HepG2 (cell line): ENCODE measurements around the gene RPRML. TPM values are rescaled to one million over a fixed set of nuclear protein-coding genes. Genes with fewer than 3 reads are reported as not detected.

Experiments used
- ATAC-seq: fragments of 200-7000 bp; cut with Tn5 transposase; 3 replicates; pipeline ENCODE4 v1.9.1; 2020; ENCODE audit warnings: mild to moderate bottlenecking, moderate library complexity
- BruUV-seq: library from RNA; stranded (reverse); fragments of 400-500 nt; replicated peaks from 2 replicates; lab custom pipeline; 2021; lab: Mats Ljungman, UMichigan
- CTCF ChIA-PET: fragments of 300-600 bp; formaldehyde crosslinking; extraction: SDS; loops from one replicate; lab custom pipeline; 2021; ENCODE audit warnings: low total read pairs, inconsistent platforms, low intra/inter-chr PET ratio; lab: Yijun Ruan, JAX
- POLR2A ChIA-PET: fragments of 350-600 bp; sonication (Branson Sonifier 250); formaldehyde crosslinking; loops from one replicate; lab custom pipeline; 2020; ENCODE audit warnings: antibody characterized with exemption, inconsistent platforms; lab: Yijun Ruan, JAX
- DNase-seq: peaks from one replicate; pipeline ENCODE4 v3.0.0-alpha.2; 2015; ENCODE audit warnings: low spot score
- FAIRE-seq: peaks from 3 replicates; lab custom pipeline; 2011; peaks lifted over from hg19 to GRCh38; lab: Jason Lieb, UNC
- H2AFZ ChIP-seq: one replicate; pipeline ENCODE4 v1.6.1; 2011; ENCODE audit warnings: low read length, inconsistent platforms
- H3K27ac ChIP-seq: fragments of 300-600 bp; 3 replicates; pipeline ENCODE4 v1.8.0; 2011; ENCODE audit warnings: mixed run types, mild to moderate bottlenecking, mixed read lengths, low read length, inconsistent platforms; ENCODE audit not compliant: insufficient read depth; ENCODE audit errors: extremely low read length
- H3K27me3 ChIP-seq, 2 experiments: fragments of 200-600 bp in 1 of 2; 2 replicates in 1 of 2; 3 replicates in 1 of 2; pipeline versions ENCODE4 v1.6.0 to v1.8.0; 2011; ENCODE audit warnings: low read length in 2 of 2, mild to moderate bottlenecking in 2 of 2, moderate library complexity in 2 of 2, inconsistent platforms in 1 of 2; ENCODE audit not compliant: insufficient read depth in 2 of 2, control insufficient read depth in 1 of 2
- H3K36me3 ChIP-seq, 2 experiments: fragments of 200-600 bp in 1 of 2; replicated peaks in 1 of 2; 2 replicates in 1 of 2; 3 replicates in 1 of 2; pipeline versions ENCODE4 v1.5.1 to v1.8.0; 2011; ENCODE audit warnings: low read length in 2 of 2, inconsistent platforms in 1 of 2; ENCODE audit not compliant: insufficient read depth in 2 of 2, control insufficient read depth in 1 of 2
- H3K4me1 ChIP-seq: 2 replicates; pipeline ENCODE4 v1.5.1; 2012; ENCODE audit warnings: low read length, inconsistent platforms; ENCODE audit not compliant: insufficient read depth
- H3K4me2 ChIP-seq: 2 replicates; pipeline ENCODE4 v1.6.0; 2011; ENCODE audit warnings: low read depth, low read length, inconsistent platforms
- H3K4me3 ChIP-seq, 3 experiments: fragments of 200-600 bp in 1 of 3; sonication (generic), shearing (Covaris generic) in 1 of 3; replicated peaks in 1 of 3; 2 replicates each; pipeline ENCODE4 v1.5.1; 2011 to 2016; ENCODE audit warnings: low read length in 3 of 3, inconsistent platforms in 2 of 3, low read depth in 2 of 3, mild to moderate bottlenecking in 2 of 3, control low read depth in 1 of 3, mixed read lengths in 1 of 3; ENCODE audit not compliant: insufficient read depth in 1 of 3
- H3K79me2 ChIP-seq: one replicate; pipeline ENCODE4 v1.6.1; 2011; ENCODE audit warnings: low read length, inconsistent platforms; ENCODE audit not compliant: insufficient read depth
- H3K9ac ChIP-seq: 2 replicates; pipeline ENCODE4 v1.6.0; 2011; ENCODE audit warnings: mild to moderate bottlenecking, low read depth, low read length, inconsistent platforms; ENCODE audit not compliant: insufficient read depth
- H3K9me3 ChIP-seq: 2 replicates; pipeline ENCODE4 v1.5.1; 2012; ENCODE audit warnings: mild to moderate bottlenecking, low read length
- H4K20me1 ChIP-seq: 2 replicates; pipeline ENCODE4 v1.6.0; 2011; ENCODE audit warnings: inconsistent platforms, mild to moderate bottlenecking, low read length, moderate library complexity; ENCODE audit not compliant: insufficient read depth
- ARNTL ChIP-seq: sonication (generic); formaldehyde crosslinking; IDR thresholded peaks from 2 replicates; pipeline ENCODE4 v1.4.0; 2020; ENCODE audit warnings: mild to moderate bottlenecking, missing genetic modification reagents
- EP300 ChIP-seq, 3 experiments: sonication (generic) in 1 of 3; formaldehyde crosslinking in 1 of 3; IDR thresholded peaks; 2 replicates each; pipeline versions ENCODE4 v1.5.1 to v1.6.1; 2011 to 2020; ENCODE audit warnings: low read depth in 2 of 3, low read length in 2 of 3, borderline replicate concordance in 1 of 3, improper control_type of control experiment in 1 of 3, mild to moderate bottlenecking in 1 of 3, missing genetic modification reagents in 1 of 3, moderate library complexity in 1 of 3
- KIAA2018 ChIP-seq: sonication (generic); formaldehyde crosslinking; IDR thresholded peaks from 2 replicates; pipeline ENCODE4 v1.5.0; 2020; ENCODE audit warnings: mild to moderate bottlenecking, missing genetic modification reagents, borderline replicate concordance
- MAFG ChIP-seq: sonication (generic); formaldehyde crosslinking; IDR thresholded peaks from 2 replicates; pipeline ENCODE4 v1.5.1; 2020; ENCODE audit warnings: mild to moderate bottlenecking, missing genetic modification reagents
- NFE2L2 ChIP-seq: fragments of 150-350 bp; IDR thresholded peaks from 2 replicates; pipeline ENCODE4 v1.6.1; 2014; ENCODE audit warnings: low read length
- PAWR ChIP-seq: sonication (generic); formaldehyde crosslinking; IDR thresholded peaks from 2 replicates; pipeline ENCODE4 v1.4.0; 2020; ENCODE audit warnings: missing genetic modification reagents, mild to moderate bottlenecking, borderline replicate concordance
- PRPF4 ChIP-seq: fragments of 200-400 bp; formaldehyde crosslinking; IDR thresholded peaks from 2 replicates; pipeline ENCODE4 v1.6.1; 2016; ENCODE audit warnings: low read length, low read depth; ENCODE audit not compliant: poor library complexity, severe bottlenecking
- RAD21 ChIP-seq: fragments of 450-650 bp; formaldehyde crosslinking; IDR thresholded peaks from 2 replicates; pipeline ENCODE4 v1.5.0; 2020; ENCODE audit warnings: mild to moderate bottlenecking
- SIN3B ChIP-seq: fragments of 150-350 bp; IDR thresholded peaks from 2 replicates; pipeline ENCODE4 v1.6.1; 2014; ENCODE audit warnings: low read length
- SP2 ChIP-seq: sonication (generic); formaldehyde crosslinking; IDR thresholded peaks from 2 replicates; pipeline ENCODE4 v1.5.1; 2020; ENCODE audit warnings: mild to moderate bottlenecking, missing genetic modification reagents
- ZFP62 ChIP-seq: sonication (generic); formaldehyde crosslinking; IDR thresholded peaks from 2 replicates; pipeline ENCODE4 v1.4.0; 2020; ENCODE audit warnings: missing genetic modification reagents
- ZNF207 ChIP-seq: fragments of 450-650 bp; IDR thresholded peaks from 2 replicates; pipeline ENCODE4 v1.6.1; 2016; ENCODE audit warnings: antibody characterized with exemption, borderline replicate concordance
- ZNF781 ChIP-seq: sonication (generic); formaldehyde crosslinking; IDR thresholded peaks from 2 replicates; pipeline ENCODE4 v1.5.1; 2020; ENCODE audit warnings: borderline replicate concordance, mild to moderate bottlenecking, missing genetic modification reagents; ENCODE audit errors: not compliant biosample characterization
- ZNF850 ChIP-seq: sonication (generic); formaldehyde crosslinking; conservative IDR thresholded peaks from 2 replicates; pipeline ENCODE4 v1.9.0; 2021; ENCODE audit warnings: mild to moderate bottlenecking, missing genetic modification reagents
- WGBS: methylation state at CpG from one replicate; pipeline ENCODE4 v1.1.6; 2017; ENCODE audit warnings: low lambda C conversion rate; 5-methylcytosine and 5-hydroxymethylcytosine counted together
- in situ Hi-C: cut with HindIII; loops from 2 replicates; pipeline ENCODE4 v1.10.0; 2017; ENCODE audit warnings: low pct_unique_long_range_greater_than_20kb; ENCODE audit not compliant: extremely low pct_ligation_motif_present
- intact Hi-C: fragments of 100-400 bp; cut with micrococcal nuclease; formaldehyde crosslinking; loops from one replicate; pipeline ENCODE4 v1.10.0; 2022; ENCODE audit not compliant: unreplicated experiment
- polyA plus RNA-seq, 8 experiments: library from polyadenylated mRNA; depleted of rRNA in 3 of 8; stranded (reverse) in 7 of 8; unstranded in 1 of 8; fragments of >200 nt; fragmentation: Illumina TruSeq in 4 of 8; extraction: Trizol in 4 of 8; gene quantifications; 2 replicates each; pipeline versions ENCODE4 v1.2.1 to v1.2.3, GENCODE V29; 2011 to 2016; ENCODE audit warnings: low read depth in 4 of 8, missing spikeins in 1 of 8, mixed read lengths in 1 of 8; ENCODE audit not compliant: insufficient read depth in 1 of 8
- total RNA-seq, 5 experiments: library from RNA; depleted of rRNA; stranded (reverse); fragments of >200 nt; fragmentation: Illumina TruSeq; extraction: Trizol; gene quantifications; 2 replicates each; pipeline ENCODE4 v1.2.3, GENCODE V29; 2016; ENCODE audit warnings: low read depth in 1 of 5
- TF ChIP-seq, protein P1 (sequence below): sonication (generic); formaldehyde crosslinking; IDR thresholded peaks from 2 replicates; pipeline ENCODE4 v1.4.0; 2020; ENCODE audit warnings: missing genetic modification reagents, borderline replicate concordance

Gene RPRML
- total and polyA plus RNA-seq, 2 of the 13 experiments (the other 11 are each of a cell fraction or from before 2014, with no cell fraction given), result not detected

- in situ Hi-C loops (no loop called here), intact Hi-C loops (no loop called here)
- no TSS peak for BruUV-seq
- Histone ChIP-seq H3K4me1 (peaks cover 22% of the 10 kb centered on the region), H3K4me2 (no peak overlapping the region), H3K27ac (no peak overlapping the region), H3K79me2 (no peaks in the 10 kb centered on the region), H3K36me3 (no peaks in the 10 kb centered on the region; a peak in 1 of 5 replicates), H3K9me3 (no peaks in the 10 kb centered on the region), H4K20me1 (no peaks in the 10 kb centered on the region), H3K27me3 (no peaks in the 10 kb centered on the region), H3K4me3 (no peak overlapping the region), H2AFZ (no peak overlapping the region), H3K9ac (no peak overlapping the region)
- DNase-seq (no peak), FAIRE-seq (no peak), ATAC-seq (no peak)
- WGBS, result 92% methylated on average over 34 of the region's 36 CpGs
- ChIA-PET POLR2A (no interaction called here), CTCF (interaction anchor here (1.4 kb wide), 1 partner anchor 23 kb away, joined by 4 read pairs; no protein-coding TSS in a partner anchor)
- TF ChIP-seq EP300 (IDR thresholded peaks at IDR 0.05; ENCODE audit: low read depth in 2 of 2, low read length in 2 of 2), result no peak
- no peak for TF ChIP-seq EP300 (CRISPR knock-in tag; IDR thresholded peaks at IDR 0.05; ENCODE audit: borderline replicate concordance)
- no peak for TF ChIP-seq PRPF4
- no peak for TF ChIP-seq KIAA2018 (CRISPR knock-in tag)
- no peak for TF ChIP-seq RAD21 (CRISPR knock-in tag)
- no peak for TF ChIP-seq ZNF207
- no peak for TF ChIP-seq NFE2L2
- no peak for TF ChIP-seq ZFP62 (CRISPR knock-in tag)
- TF ChIP-seq MAFG (CRISPR knock-in tag), result no peak
- no peak for TF ChIP-seq ZNF850 (CRISPR knock-in tag)
- no peak for TF ChIP-seq PAWR (CRISPR knock-in tag)
- no peak for TF ChIP-seq SP2
- no peak for TF ChIP-seq SIN3B
- no peak for TF ChIP-seq ARNTL (CRISPR knock-in tag)
- TF ChIP-seq ZNF781, result no peak
- TF ChIP-seq, protein P1, sequence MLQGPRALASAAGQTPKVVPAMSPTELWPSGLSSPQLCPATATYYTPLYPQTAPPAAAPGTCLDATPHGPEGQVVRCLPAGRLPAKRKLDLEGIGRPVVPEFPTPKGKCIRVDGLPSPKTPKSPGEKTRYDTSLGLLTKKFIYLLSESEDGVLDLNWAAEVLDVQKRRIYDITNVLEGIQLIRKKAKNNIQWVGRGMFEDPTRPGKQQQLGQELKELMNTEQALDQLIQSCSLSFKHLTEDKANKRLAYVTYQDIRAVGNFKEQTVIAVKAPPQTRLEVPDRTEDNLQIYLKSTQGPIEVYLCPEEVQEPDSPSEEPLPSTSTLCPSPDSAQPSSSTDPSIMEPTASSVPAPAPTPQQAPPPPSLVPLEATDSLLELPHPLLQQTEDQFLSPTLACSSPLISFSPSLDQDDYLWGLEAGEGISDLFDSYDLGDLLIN, result no peak
These were observed 1.1 kb downstream of the RPRML start for GRCh38 chr17:46977750-46978488.
